ENCODE results near the gene NDUFV1.
"Not testable (repeated sequence)": the region's sequence is repeated elsewhere in the genome, so short reads cannot be mapped to it uniquely, and the experiment has no call there.

GRCh38 chr11:67622905-67623304, 16.2 kb downstream of the NDUFV1 start:
- not testable (repeated sequence) for TF ChIP-seq CTCF (IDR thresholded peaks at IDR 0.05; ENCODE audit: low read length); EZH2phosphoT487 (IDR thresholded peaks at IDR 0.05; ENCODE audit: low read length); EZH2 (optimal IDR thresholded peaks at IDR 0.05; ENCODE audit: low read depth, low read length)

All from MM.1S (cell line).